Testis (tissue), 2 donors: ENCODE data around the gene FBXL13.

Experiments
- POLR2A ChIP-seq: fragments of 450-650 bp; IDR thresholded peaks from one replicate; pipeline ENCODE4 v1.6.1; 2017; ENCODE audit warnings: antibody characterized with exemption, mild to moderate bottlenecking, moderate library complexity
- TF ChIP-seq, protein P1 (sequence below), 3 experiments: fragments of 450-650 bp in 2 of 3; fragments of 200-600 bp in 1 of 3; sonication (generic) in 1 of 3; IDR thresholded peaks; one replicate each; pipeline ENCODE4 v1.5.1; 2016 to 2019; ENCODE audit warnings: antibody characterized with exemption in 3 of 3, mild to moderate bottlenecking in 2 of 3, moderate library complexity in 1 of 3

DNA sequence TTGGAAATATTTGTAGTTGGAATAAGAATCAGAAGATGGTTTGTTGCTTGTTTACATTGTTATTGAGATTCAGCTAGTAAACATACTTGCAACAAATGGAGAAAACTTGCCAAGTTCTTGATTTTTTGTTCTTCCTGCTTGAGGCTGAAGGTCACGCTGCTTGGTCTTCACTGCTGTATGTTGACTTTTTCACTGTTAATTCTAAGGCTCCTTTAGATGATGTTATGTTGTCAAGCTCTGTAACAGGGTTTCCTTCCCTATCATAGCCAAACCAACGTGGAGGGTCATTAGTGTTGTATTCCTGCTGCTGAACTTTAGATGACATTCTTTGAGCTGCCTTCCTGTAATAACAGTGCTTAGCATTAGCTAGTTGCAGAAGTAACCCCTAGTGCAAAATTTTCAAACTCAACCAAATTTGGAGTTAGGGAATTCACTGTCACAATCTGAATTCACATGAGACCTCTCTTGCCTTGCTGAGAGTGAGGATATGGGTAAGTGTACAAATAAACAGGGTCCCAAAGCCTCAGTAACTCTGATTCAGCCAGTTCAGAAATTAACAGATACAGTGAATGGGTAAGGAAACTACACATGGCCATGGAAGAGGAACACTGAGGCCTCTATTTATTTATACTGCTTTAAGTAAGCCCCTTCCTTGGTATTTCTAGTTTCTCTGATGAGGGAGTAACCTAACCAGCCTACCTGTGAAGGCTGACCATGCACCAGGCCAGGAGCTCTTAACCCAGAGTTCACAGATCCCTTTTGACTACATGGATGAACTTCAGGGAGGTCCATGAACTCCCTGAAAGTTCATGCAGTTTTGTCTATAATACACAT, 261.2 kb downstream of the FBXL13 start:
- TF ChIP-seq, protein P1, sequence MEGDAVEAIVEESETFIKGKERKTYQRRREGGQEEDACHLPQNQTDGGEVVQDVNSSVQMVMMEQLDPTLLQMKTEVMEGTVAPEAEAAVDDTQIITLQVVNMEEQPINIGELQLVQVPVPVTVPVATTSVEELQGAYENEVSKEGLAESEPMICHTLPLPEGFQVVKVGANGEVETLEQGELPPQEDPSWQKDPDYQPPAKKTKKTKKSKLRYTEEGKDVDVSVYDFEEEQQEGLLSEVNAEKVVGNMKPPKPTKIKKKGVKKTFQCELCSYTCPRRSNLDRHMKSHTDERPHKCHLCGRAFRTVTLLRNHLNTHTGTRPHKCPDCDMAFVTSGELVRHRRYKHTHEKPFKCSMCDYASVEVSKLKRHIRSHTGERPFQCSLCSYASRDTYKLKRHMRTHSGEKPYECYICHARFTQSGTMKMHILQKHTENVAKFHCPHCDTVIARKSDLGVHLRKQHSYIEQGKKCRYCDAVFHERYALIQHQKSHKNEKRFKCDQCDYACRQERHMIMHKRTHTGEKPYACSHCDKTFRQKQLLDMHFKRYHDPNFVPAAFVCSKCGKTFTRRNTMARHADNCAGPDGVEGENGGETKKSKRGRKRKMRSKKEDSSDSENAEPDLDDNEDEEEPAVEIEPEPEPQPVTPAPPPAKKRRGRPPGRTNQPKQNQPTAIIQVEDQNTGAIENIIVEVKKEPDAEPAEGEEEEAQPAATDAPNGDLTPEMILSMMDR (IDR thresholded peaks at IDR 0.05) = no peak
- TF ChIP-seq POLR2A = no peak
